Fibroblast of skin of right biceps (primary cell): ENCODE results near the gene HBB.
A peak's percentile ranks its signal among the peaks of the same experiment; 100 is the strongest.
"Not testable (repeated sequence)": the region's sequence is repeated elsewhere in the genome, so short reads cannot be mapped to it uniquely, and the experiment has no call there.

ENCODE experiments used
- DNase-seq: peaks from one replicate; pipeline ENCODE4 v3.0.0-alpha.2; 2013

The HBB gene

GRCh38 chr11:5226732-5227310 is at the start of gene HBB:
Gene HBB (minus strand): TSS chr11:5227071. CDS start chr11:5227021, 50 bp downstream.
- no peak for DNase-seq

GRCh38 chr11:5275369-5276110 is 48.7 kb upstream of the HBB start:
- no peak for DNase-seq

GRCh38 chr11:5274395-5274794 is 47.5 kb upstream of the HBB start:
- DNase-seq: no peak

- DNase-seq: no peak
Observed at GRCh38 chr11:5272395-5273017, 45.6 kb upstream of the HBB start.

- no peak for DNase-seq
Observed at GRCh38 chr11:5269715-5270147, 42.9 kb upstream of the HBB start, which contains the start of gene HBE1. Gene HBE1 (minus strand): TSS chr11:5269945. CDS start chr11:5269890, 55 bp downstream.

- DNase-seq: no peak
Observed at GRCh38 chr11:5267033-5267563, 40.2 kb upstream of the HBB start.

- DNase-seq: no peak
Observed at GRCh38 chr11:5266609-5267008, 39.7 kb upstream of the HBB start.

- no peak for DNase-seq
Observed at GRCh38 chr11:5265832-5266231, 39.0 kb upstream of the HBB start.

- DNase-seq: no peak
Observed at GRCh38 chr11:5258543-5259262, 31.8 kb upstream of the HBB start.

GRCh38 chr11:5257296-5257695 is 30.4 kb upstream of the HBB start:
- DNase-seq: no peak

- DNase-seq: not testable (repeated sequence)
Observed at GRCh38 chr11:5254646-5255413, 28.0 kb upstream of the HBB start, which contains the start of gene HBG2. Gene HBG2 (minus strand): TSS chr11:5254781. CDS start chr11:5254728, 53 bp downstream.

- DNase-seq: not testable (repeated sequence)
Observed at GRCh38 chr11:5254023-5254422, 27.2 kb upstream of the HBB start.

GRCh38 chr11:5253440-5253839 is 26.6 kb upstream of the HBB start:
- not testable (repeated sequence) for DNase-seq

- no peak for DNase-seq
Observed at GRCh38 chr11:5252919-5253265, 26.0 kb upstream of the HBB start.

GRCh38 chr11:5252192-5252918 is 25.5 kb upstream of the HBB start:
- DNase-seq: no peak

- DNase-seq: no peak
Observed at GRCh38 chr11:5251746-5252145, 24.9 kb upstream of the HBB start.

GRCh38 chr11:5250543-5251204 is 23.8 kb upstream of the HBB start:
- no peak for DNase-seq

GRCh38 chr11:5249807-5250396 is 23.0 kb upstream of the HBB start, which contains the start of gene HBG1:
Gene HBG1 (minus strand): TSS chr11:5249857. CDS start chr11:5249804, 53 bp downstream.
- DNase-seq: not testable (repeated sequence)

GRCh38 chr11:5248498-5248897 is 21.6 kb upstream of the HBB start:
- not testable (repeated sequence) for DNase-seq

GRCh38 chr11:5247472-5248192 is 20.8 kb upstream of the HBB start:
- DNase-seq: peak; percentile 3
